A549 (cell line): ENCODE data around the gene FKBP2.

Experiments
- CEBPB ChIP-seq, 2 experiments: fragments of >200 bp in 1 of 2; sonication (Bioruptor Twin) in 1 of 2; formaldehyde crosslinking in 1 of 2; IDR thresholded peaks; 2 replicates each; pipeline ENCODE4 v1.6.1; 2012 to 2016
- CHD2 ChIP-seq: fragments of 150-350 bp; IDR thresholded peaks from 2 replicates; pipeline ENCODE4 v1.6.1; 2014; ENCODE audit warnings: low read length; ENCODE audit not compliant: partially characterized antibody
- CTCF ChIP-seq: fragments of >200 bp; sonication (Bioruptor Twin); formaldehyde crosslinking; IDR thresholded peaks from 3 replicates; pipeline ENCODE4 v1.5.1; 2016
- HOXB13 ChIP-seq: fragments of 250-450 bp; sonication (Bioruptor Pico); IDR thresholded peaks from 2 replicates; pipeline ENCODE4 v1.5.0; 2020; ENCODE audit warnings: low read depth, mild to moderate bottlenecking, moderate library complexity
- NFE2L2 ChIP-seq: fragments of 150-350 bp; conservative IDR thresholded peaks from 2 replicates; pipeline ENCODE4 v1.6.1; 2014; ENCODE audit warnings: low read length
- NR3C1 ChIP-seq: fragments of >200 bp; sonication (Bioruptor Twin); formaldehyde crosslinking; IDR thresholded peaks from 3 replicates; pipeline ENCODE4 v1.6.1; 2017
- RAD21 ChIP-seq, 2 experiments: fragments of >200 bp in 1 of 2; sonication (Bioruptor Twin) in 1 of 2; formaldehyde crosslinking in 1 of 2; IDR thresholded peaks in 1 of 2; conservative IDR thresholded peaks in 1 of 2; 2 replicates in 1 of 2; 3 replicates in 1 of 2; pipeline ENCODE4 v1.6.1; 2012 to 2018; ENCODE audit warnings: inconsistent platforms in 1 of 2

- TF ChIP-seq NFE2L2: no peak
- no peak for TF ChIP-seq CEBPB (IDR thresholded peaks at IDR 0.05)
- no peak for TF ChIP-seq HOXB13 (CRISPR knock-in tag)
- TF ChIP-seq CHD2: no peak
- TF ChIP-seq RAD21 (conservative IDR thresholded peaks at IDR 0.05 in 1 of 2, IDR thresholded peaks at IDR 0.05 in 1 of 2): no peak
- TF ChIP-seq NR3C1: no peak
- no peak for TF ChIP-seq CTCF
Observed at GRCh38 chr11:64224891-64225607, 15.8 kb upstream of the FKBP2 start.
